Measurements from ENCODE around the gene UBXN10. TPM values are rescaled to one million over a fixed set of nuclear protein-coding genes. Genes with fewer than 3 reads are reported as not detected.

UBXN10 gene
- total RNA-seq, 6 experiments from 2014 or later = 0.35 to 2.5 (median 1.8) TPM

GRCh38 chr1:20169932-20170331, 16.0 kb upstream of the UBXN10 start:
- intact Hi-C loops (cut with DNase I) = loop anchor here in 1 of 2 donors (10.0 kb wide), 1 partner anchor 195 kb away; the partner anchor contains the start of gene PLA2G2A
- ATAC-seq (no peak), DNase-seq (no peak)
- no peaks in the 10 kb centered on the region for H3K9me3 ChIP-seq
- H3K27me3 ChIP-seq = no peaks in the 10 kb centered on the region
- no peak for TF ChIP-seq POLR2A (IDR thresholded peaks at IDR 0.05)
- TF ChIP-seq CTCF (IDR thresholded peaks at IDR 0.05) = no peak
- 93% methylated on average over 3 of the region's 5 CpGs for WGBS (ENCODE audit: insufficient coverage, low coverage, low lambda C conversion rate, missing lambda C conversion rate)
- H3K27ac ChIP-seq = no peak overlapping the region
- H3K36me3 ChIP-seq = no peaks in the 10 kb centered on the region
- peaks cover 0 to 5% (median 0%) of the 10 kb centered on the region in 4 donors for H3K4me1 ChIP-seq
- H3K4me3 ChIP-seq = no peak overlapping the region

DNA sequence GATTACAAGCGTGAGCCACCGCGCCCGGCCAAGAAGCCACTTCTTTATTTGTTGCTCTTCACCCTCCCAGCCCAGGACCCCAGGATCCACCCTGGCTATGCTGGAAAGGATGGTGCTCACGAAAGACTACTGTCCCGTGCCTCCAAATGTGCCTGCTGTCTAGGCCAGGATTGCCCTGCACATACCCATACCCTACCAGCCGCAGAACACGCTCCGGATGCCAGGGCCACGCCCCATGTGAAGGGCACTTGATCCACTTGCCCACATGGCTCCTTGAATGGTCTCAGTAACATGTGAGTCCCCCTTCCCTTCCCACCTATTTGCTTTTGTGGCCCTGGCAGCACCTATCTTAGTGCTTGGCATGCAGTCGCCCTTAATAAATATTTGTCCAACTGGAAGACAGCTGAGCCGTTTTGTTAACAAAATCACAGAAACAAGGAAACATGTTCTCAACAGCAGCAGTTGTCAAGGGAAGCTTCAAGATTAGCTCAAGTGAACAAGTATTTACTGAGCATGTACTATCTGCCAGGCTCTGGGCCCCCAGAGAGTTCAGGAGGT, 13.8 kb upstream of the UBXN10 start:
- peak; percentile 33 to 65 (median 47) for ATAC-seq
- no peaks in the 10 kb centered on the region for H3K9me3 ChIP-seq
- H3K27me3 ChIP-seq = no peaks in the 10 kb centered on the region
- H3K4me1 ChIP-seq = peaks cover 0 to 5% (median 0%) of the 10 kb centered on the region in 4 donors
- WGBS (ENCODE audit: insufficient coverage, low coverage, low lambda C conversion rate, missing lambda C conversion rate) = 48% methylated on average over 5 of the region's 12 CpGs
- H3K27ac ChIP-seq = no peak overlapping the region
- DNase-seq = no peak
- H3K4me3 ChIP-seq = no peak overlapping the region
- no peak for TF ChIP-seq POLR2A (IDR thresholded peaks at IDR 0.05)
- no peaks in the 10 kb centered on the region for H3K36me3 ChIP-seq
- intact Hi-C loops (cut with DNase I) = no loop called here

- no peaks in the 10 kb centered on the region for H3K36me3 ChIP-seq
- WGBS (ENCODE audit: insufficient coverage, low coverage, low lambda C conversion rate, missing lambda C conversion rate) = 45% methylated on average over 8 of the region's 9 CpGs
- TF ChIP-seq CTCF (IDR thresholded peaks at IDR 0.05) (no peak), POLR2A (IDR thresholded peaks at IDR 0.05) (no peak)
- no peaks in the 10 kb centered on the region for H3K9me3 ChIP-seq
- H3K27ac ChIP-seq = no peak overlapping the region
- H3K4me1 ChIP-seq = peaks cover 0 to 5% (median 0%) of the 10 kb centered on the region in 4 donors
- intact Hi-C loops (cut with DNase I) = no loop called here
- no peaks in the 10 kb centered on the region for H3K27me3 ChIP-seq
- H3K4me3 ChIP-seq = no peak overlapping the region
- ATAC-seq = peak in 3 of 4 donors; percentile 33 to 55 (median 44)
- DNase-seq = no peak
These were observed 10.8 kb upstream of the UBXN10 start for GRCh38 chr1:20174937-20175666.

GRCh38 chr1:20178634-20179370, 7.1 kb upstream of the UBXN10 start:
- TF ChIP-seq POLR2A (IDR thresholded peaks at IDR 0.05) = no peak
- TF ChIP-seq CTCF (IDR thresholded peaks at IDR 0.05) = no peak
- no peak overlapping the region for H3K4me3 ChIP-seq
- no peaks in the 10 kb centered on the region for H3K9me3 ChIP-seq
- H3K27me3 ChIP-seq = no peaks in the 10 kb centered on the region
- intact Hi-C loops (cut with DNase I) = no loop called here
- no peaks in the 10 kb centered on the region for H3K36me3 ChIP-seq
- H3K27ac ChIP-seq = no peak overlapping the region
- DNase-seq (no peak), ATAC-seq (no peak)
- peaks cover 0 to 11% (median 3%) of the 10 kb centered on the region in 4 donors for H3K4me1 ChIP-seq
- 77% methylated on average over 4 of the region's 13 CpGs for WGBS (ENCODE audit: insufficient coverage, low coverage, low lambda C conversion rate, missing lambda C conversion rate)
